ENCODE measurements around the gene LUZP2. TPM values are rescaled to one million over a fixed set of nuclear protein-coding genes. Genes with fewer than 3 reads are reported as not detected.

LUZP2 gene
- total RNA-seq, 2 donors from 2014 or later: 0.28 to 4.1 TPM

DNA sequence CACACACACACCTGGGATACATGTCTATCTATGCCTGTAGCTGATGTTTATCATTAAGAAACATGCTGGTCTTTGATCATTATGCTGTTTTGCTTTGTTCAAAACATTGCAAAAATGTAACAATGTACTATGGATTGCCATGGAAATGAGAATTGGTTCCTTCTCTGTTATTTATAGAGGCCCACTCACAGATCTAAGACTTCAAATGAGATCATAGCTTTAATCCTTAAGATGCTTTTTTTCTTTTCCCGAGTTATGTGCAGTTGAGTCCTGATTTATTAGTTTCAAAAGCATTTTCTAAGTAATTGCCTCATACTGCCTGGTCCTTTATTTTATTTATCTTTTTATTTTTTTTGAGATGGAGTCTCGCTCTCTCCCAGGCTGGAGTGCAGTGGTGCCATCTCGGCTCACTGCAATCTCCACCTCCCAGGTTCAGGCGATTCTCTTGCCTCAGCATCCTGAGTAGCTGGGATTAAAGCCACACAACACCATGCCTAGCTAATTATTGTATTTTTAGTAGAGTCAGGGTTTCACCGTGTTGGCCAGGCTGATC, 131.4 kb downstream of the LUZP2 start:
- no peak overlapping the region for H3K4me3 ChIP-seq
- intact Hi-C loops (cut with DNase I): no loop called here
- no peaks in the 10 kb centered on the region for H3K9me3 ChIP-seq
- no peak overlapping the region for H3K27ac ChIP-seq
- DNase-seq (ENCODE audit: low spot score): no peak
- no peak for TF ChIP-seq CTCF (IDR thresholded peaks at IDR 0.05)
- no peak for TF ChIP-seq POLR2AphosphoS5 (IDR thresholded peaks at IDR 0.05)
- TF ChIP-seq POLR2A (IDR thresholded peaks at IDR 0.05): no peak
- 80% methylated on average over 5 of the region's 5 CpGs for WGBS
- H3K36me3 ChIP-seq: no peaks in the 10 kb centered on the region
- no peaks in the 10 kb centered on the region for H3K4me1 ChIP-seq (replicated peaks)
- H3K27me3 ChIP-seq (replicated peaks; ENCODE audit: insufficient read depth): no peaks in the 10 kb centered on the region

- intact Hi-C loops (cut with DNase I): no loop called here
- Histone ChIP-seq H3K27ac (no peak overlapping the region), H3K4me3 (no peak overlapping the region), H3K4me1 (replicated peaks) (no peaks in the 10 kb centered on the region), H3K9me3 (no peaks in the 10 kb centered on the region), H3K27me3 (replicated peaks; ENCODE audit: insufficient read depth) (no peaks in the 10 kb centered on the region), H3K36me3 (no peaks in the 10 kb centered on the region)
- WGBS: 79% methylated on average over 4 of the region's 4 CpGs
- TF ChIP-seq POLR2A (IDR thresholded peaks at IDR 0.05): no peak
- TF ChIP-seq POLR2AphosphoS5 (IDR thresholded peaks at IDR 0.05): no peak
- TF ChIP-seq CTCF (IDR thresholded peaks at IDR 0.05): no peak
- DNase-seq (ENCODE audit: low spot score): no peak
Measured at GRCh38 chr11:24634606-24635160, 137.8 kb downstream of the LUZP2 start.

GRCh38 chr11:24635588-24636290, 138.9 kb downstream of the LUZP2 start:
- H3K27me3 ChIP-seq (replicated peaks; ENCODE audit: insufficient read depth): no peaks in the 10 kb centered on the region
- H3K9me3 ChIP-seq: no peaks in the 10 kb centered on the region
- H3K27ac ChIP-seq: no peak overlapping the region
- 64% methylated on average over 5 of the region's 5 CpGs for WGBS
- H3K4me1 ChIP-seq (replicated peaks): no peaks in the 10 kb centered on the region
- intact Hi-C loops (cut with DNase I): no loop called here
- peak; percentile 3 for DNase-seq (ENCODE audit: low spot score)
- no peak overlapping the region for H3K4me3 ChIP-seq
- H3K36me3 ChIP-seq: no peaks in the 10 kb centered on the region
- TF ChIP-seq POLR2A (IDR thresholded peaks at IDR 0.05) (no peak), CTCF (IDR thresholded peaks at IDR 0.05) (no peak), POLR2AphosphoS5 (IDR thresholded peaks at IDR 0.05) (no peak)

DNA sequence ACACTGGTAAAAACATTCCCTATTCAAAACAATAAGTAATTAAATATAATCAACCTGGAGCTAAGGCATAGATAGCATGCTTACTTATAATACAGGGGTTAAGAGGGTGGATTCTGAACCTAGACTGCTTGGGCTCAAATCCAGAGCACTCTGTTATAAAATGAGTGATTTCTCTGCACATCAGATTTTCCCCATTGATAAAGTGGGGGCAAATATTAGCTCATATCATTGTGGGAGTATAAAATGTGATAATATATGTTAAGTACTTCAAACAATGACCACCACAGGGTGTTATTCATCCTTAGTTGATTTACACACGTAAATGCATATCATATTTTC, 139.4 kb downstream of the LUZP2 start:
- Histone ChIP-seq H3K27ac (no peak overlapping the region), H3K36me3 (no peaks in the 10 kb centered on the region), H3K4me1 (replicated peaks) (no peaks in the 10 kb centered on the region), H3K4me3 (no peak overlapping the region), H3K9me3 (no peaks in the 10 kb centered on the region), H3K27me3 (replicated peaks; ENCODE audit: insufficient read depth) (no peaks in the 10 kb centered on the region)
- no peak for DNase-seq (ENCODE audit: low spot score)
- intact Hi-C loops (cut with DNase I): no loop called here
- 67% methylated on average over 1 of the region's 1 CpG for WGBS
- TF ChIP-seq POLR2AphosphoS5 (IDR thresholded peaks at IDR 0.05) (no peak), CTCF (IDR thresholded peaks at IDR 0.05) (no peak), POLR2A (IDR thresholded peaks at IDR 0.05) (no peak)

DNA sequence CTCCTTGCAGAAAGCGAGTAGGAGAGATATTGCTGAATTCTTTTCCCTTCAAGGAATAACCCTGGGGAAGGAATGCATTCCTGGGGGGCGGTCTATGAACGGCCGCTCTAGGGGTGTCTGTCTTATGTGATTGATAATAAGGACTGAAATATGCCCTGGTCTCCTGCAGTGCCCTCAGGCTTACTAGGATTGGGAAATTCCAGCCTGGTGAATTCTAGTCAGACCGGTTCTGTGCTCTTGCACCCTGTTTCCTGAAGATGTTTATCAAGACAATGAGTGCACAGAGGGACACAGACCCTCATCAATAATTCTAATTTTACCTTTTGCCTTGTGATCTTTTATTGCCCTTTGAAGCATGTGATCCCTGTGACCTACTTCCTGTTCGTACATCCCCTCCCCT, 140.7 kb downstream of the LUZP2 start:
- 65% methylated on average over 6 of the region's 6 CpGs for WGBS
- TF ChIP-seq POLR2AphosphoS5 (IDR thresholded peaks at IDR 0.05) (no peak), CTCF (IDR thresholded peaks at IDR 0.05) (no peak), POLR2A (IDR thresholded peaks at IDR 0.05) (no peak)
- Histone ChIP-seq H3K4me1 (replicated peaks) (no peaks in the 10 kb centered on the region), H3K36me3 (no peaks in the 10 kb centered on the region), H3K9me3 (no peaks in the 10 kb centered on the region), H3K4me3 (no peak overlapping the region), H3K27me3 (replicated peaks; ENCODE audit: insufficient read depth) (no peaks in the 10 kb centered on the region), H3K27ac (no peak overlapping the region)
- intact Hi-C loops (cut with DNase I): no loop called here
- DNase-seq (ENCODE audit: low spot score): no peak
